ENCODE results near the gene ARF3. TPM values are rescaled to one million over a fixed set of nuclear protein-coding genes. Genes with fewer than 3 reads are reported as not detected.

ARF3 gene
- total RNA-seq, 1 experiment from 2014 or later, result 256 TPM

- ChIA-PET CTCF (interaction anchor here (1.3 to 2.1 kb wide), 2 partner anchors 30 to 81 kb away, joined by 3 to 11 read pairs; a partner anchor contains a TSS), POLR2A (no interaction called here)
- ATAC-seq (no peak), DNase-seq (ENCODE audit: low spot score) (no peak)
- no peak overlapping the region for H3K4me3 Mint-ChIP-seq
- H3K27ac Mint-ChIP-seq, result no peak overlapping the region
- TF ChIP-seq GRHL2 (CRISPR knock-in tag; IDR thresholded peaks at IDR 0.05; ENCODE audit: insufficient replicate concordance, severe bottlenecking) (no peak), ZNF138 (CRISPR knock-in tag; conservative IDR thresholded peaks at IDR 0.05) (no peak), ZNF423 (CRISPR knock-in tag; IDR thresholded peaks at IDR 0.05) (no peak), NR1H2 (CRISPR knock-in tag; IDR thresholded peaks at IDR 0.05) (no peak), IRF2 (CRISPR knock-in tag; IDR thresholded peaks at IDR 0.05; ENCODE audit: borderline replicate concordance, low read depth) (no peak), SMAD3 (CRISPR knock-in tag; IDR thresholded peaks at IDR 0.05; ENCODE audit: borderline replicate concordance) (no peak), RORB (CRISPR knock-in tag; IDR thresholded peaks at IDR 0.05) (no peak), FOXK1 (CRISPR knock-in tag; IDR thresholded peaks at IDR 0.05) (no peak), ATF2 (CRISPR knock-in tag; IDR thresholded peaks at IDR 0.05; ENCODE audit: borderline replicate concordance, low read depth) (no peak), ZNF232 (CRISPR knock-in tag; IDR thresholded peaks at IDR 0.05) (no peak), GABPB1 (CRISPR knock-in tag; IDR thresholded peaks at IDR 0.05) (no peak), CREM (CRISPR knock-in tag; IDR thresholded peaks at IDR 0.05) (no peak), SMAD4 (CRISPR knock-in tag; IDR thresholded peaks at IDR 0.05) (no peak)
- TF ChIP-seq, protein P1, sequence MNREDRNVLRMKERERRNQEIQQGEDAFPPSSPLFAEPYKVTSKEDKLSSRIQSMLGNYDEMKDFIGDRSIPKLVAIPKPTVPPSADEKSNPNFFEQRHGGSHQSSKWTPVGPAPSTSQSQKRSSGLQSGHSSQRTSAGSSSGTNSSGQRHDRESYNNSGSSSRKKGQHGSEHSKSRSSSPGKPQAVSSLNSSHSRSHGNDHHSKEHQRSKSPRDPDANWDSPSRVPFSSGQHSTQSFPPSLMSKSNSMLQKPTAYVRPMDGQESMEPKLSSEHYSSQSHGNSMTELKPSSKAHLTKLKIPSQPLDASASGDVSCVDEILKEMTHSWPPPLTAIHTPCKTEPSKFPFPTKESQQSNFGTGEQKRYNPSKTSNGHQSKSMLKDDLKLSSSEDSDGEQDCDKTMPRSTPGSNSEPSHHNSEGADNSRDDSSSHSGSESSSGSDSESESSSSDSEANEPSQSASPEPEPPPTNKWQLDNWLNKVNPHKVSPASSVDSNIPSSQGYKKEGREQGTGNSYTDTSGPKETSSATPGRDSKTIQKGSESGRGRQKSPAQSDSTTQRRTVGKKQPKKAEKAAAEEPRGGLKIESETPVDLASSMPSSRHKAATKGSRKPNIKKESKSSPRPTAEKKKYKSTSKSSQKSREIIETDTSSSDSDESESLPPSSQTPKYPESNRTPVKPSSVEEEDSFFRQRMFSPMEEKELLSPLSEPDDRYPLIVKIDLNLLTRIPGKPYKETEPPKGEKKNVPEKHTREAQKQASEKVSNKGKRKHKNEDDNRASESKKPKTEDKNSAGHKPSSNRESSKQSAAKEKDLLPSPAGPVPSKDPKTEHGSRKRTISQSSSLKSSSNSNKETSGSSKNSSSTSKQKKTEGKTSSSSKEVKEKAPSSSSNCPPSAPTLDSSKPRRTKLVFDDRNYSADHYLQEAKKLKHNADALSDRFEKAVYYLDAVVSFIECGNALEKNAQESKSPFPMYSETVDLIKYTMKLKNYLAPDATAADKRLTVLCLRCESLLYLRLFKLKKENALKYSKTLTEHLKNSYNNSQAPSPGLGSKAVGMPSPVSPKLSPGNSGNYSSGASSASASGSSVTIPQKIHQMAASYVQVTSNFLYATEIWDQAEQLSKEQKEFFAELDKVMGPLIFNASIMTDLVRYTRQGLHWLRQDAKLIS (CRISPR knock-in tag; IDR thresholded peaks at IDR 0.05; ENCODE audit: borderline replicate concordance), result no peak
- TF ChIP-seq, protein P2, sequence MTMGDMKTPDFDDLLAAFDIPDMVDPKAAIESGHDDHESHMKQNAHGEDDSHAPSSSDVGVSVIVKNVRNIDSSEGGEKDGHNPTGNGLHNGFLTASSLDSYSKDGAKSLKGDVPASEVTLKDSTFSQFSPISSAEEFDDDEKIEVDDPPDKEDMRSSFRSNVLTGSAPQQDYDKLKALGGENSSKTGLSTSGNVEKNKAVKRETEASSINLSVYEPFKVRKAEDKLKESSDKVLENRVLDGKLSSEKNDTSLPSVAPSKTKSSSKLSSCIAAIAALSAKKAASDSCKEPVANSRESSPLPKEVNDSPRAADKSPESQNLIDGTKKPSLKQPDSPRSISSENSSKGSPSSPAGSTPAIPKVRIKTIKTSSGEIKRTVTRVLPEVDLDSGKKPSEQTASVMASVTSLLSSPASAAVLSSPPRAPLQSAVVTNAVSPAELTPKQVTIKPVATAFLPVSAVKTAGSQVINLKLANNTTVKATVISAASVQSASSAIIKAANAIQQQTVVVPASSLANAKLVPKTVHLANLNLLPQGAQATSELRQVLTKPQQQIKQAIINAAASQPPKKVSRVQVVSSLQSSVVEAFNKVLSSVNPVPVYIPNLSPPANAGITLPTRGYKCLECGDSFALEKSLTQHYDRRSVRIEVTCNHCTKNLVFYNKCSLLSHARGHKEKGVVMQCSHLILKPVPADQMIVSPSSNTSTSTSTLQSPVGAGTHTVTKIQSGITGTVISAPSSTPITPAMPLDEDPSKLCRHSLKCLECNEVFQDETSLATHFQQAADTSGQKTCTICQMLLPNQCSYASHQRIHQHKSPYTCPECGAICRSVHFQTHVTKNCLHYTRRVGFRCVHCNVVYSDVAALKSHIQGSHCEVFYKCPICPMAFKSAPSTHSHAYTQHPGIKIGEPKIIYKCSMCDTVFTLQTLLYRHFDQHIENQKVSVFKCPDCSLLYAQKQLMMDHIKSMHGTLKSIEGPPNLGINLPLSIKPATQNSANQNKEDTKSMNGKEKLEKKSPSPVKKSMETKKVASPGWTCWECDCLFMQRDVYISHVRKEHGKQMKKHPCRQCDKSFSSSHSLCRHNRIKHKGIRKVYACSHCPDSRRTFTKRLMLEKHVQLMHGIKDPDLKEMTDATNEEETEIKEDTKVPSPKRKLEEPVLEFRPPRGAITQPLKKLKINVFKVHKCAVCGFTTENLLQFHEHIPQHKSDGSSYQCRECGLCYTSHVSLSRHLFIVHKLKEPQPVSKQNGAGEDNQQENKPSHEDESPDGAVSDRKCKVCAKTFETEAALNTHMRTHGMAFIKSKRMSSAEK (CRISPR knock-in tag; IDR thresholded peaks at IDR 0.05; ENCODE audit: borderline replicate concordance), result no peak
- TF ChIP-seq, protein P3, sequence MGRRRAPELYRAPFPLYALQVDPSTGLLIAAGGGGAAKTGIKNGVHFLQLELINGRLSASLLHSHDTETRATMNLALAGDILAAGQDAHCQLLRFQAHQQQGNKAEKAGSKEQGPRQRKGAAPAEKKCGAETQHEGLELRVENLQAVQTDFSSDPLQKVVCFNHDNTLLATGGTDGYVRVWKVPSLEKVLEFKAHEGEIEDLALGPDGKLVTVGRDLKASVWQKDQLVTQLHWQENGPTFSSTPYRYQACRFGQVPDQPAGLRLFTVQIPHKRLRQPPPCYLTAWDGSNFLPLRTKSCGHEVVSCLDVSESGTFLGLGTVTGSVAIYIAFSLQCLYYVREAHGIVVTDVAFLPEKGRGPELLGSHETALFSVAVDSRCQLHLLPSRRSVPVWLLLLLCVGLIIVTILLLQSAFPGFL (CRISPR knock-in tag; IDR thresholded peaks at IDR 0.05; ENCODE audit: borderline replicate concordance), result no peak
- H3K4me1 Mint-ChIP-seq, result no peaks in the 10 kb centered on the region
- no peaks in the 10 kb centered on the region for H3K9me3 Mint-ChIP-seq
- H3K27me3 Mint-ChIP-seq (ENCODE audit: low read depth), result no peaks in the 10 kb centered on the region
- peaks cover 55% of the 10 kb centered on the region for H3K36me3 Mint-ChIP-seq
These were observed 23.5 kb downstream of the ARF3 start for GRCh38 chr12:48933664-48934311.

Data from WTC11 (cell line).